Tibial nerve (tissue), 4 donors: ENCODE results near the gene EFCAB3. TPM values are rescaled to one million over a fixed set of nuclear protein-coding genes. Genes with fewer than 3 reads are reported as not detected.
"Not testable (repeated sequence)": the region's sequence is repeated elsewhere in the genome, so short reads cannot be mapped to it uniquely, and the experiment has no call there.

Source experiments
- DNase-seq, 2 donors: peaks; one replicate each; pipeline ENCODE4 v3.0.0-alpha.2; 2019; ENCODE audit warnings: low spot score in 2 of 2
- H3K27ac ChIP-seq, 4 donors: fragments of 200-600 bp; sonication (generic) in 3 of 4; one replicate each; pipeline ENCODE4 v1.5.1; 2017 to 2019; ENCODE audit warnings: mild to moderate bottlenecking in 1 of 4
- H3K27me3 ChIP-seq, 2 donors: fragments of 200-600 bp; sonication (generic) in 1 of 2; one replicate each; pipeline versions ENCODE4 v1.5.1 to v1.6.0; 2017 to 2019
- H3K36me3 ChIP-seq, 3 donors: fragments of 200-600 bp; sonication (generic); one replicate each; pipeline ENCODE4 v1.5.1; 2018 to 2019
- H3K4me1 ChIP-seq, 4 donors: fragments of 200-600 bp; sonication (generic) in 3 of 4; one replicate each; pipeline ENCODE4 v1.5.1; 2017 to 2019
- H3K4me3 ChIP-seq, 4 donors: fragments of 200-600 bp; sonication (generic) in 3 of 4; one replicate each; pipeline ENCODE4 v1.5.1; 2017 to 2019; ENCODE audit warnings: mild to moderate bottlenecking in 1 of 4, moderate library complexity in 1 of 4
- H3K9me3 ChIP-seq, 4 donors: fragments of 200-600 bp; sonication (generic) in 3 of 4; one replicate each; pipeline ENCODE4 v1.5.1; 2017 to 2019
- CTCF ChIP-seq, 5 experiments: fragments of 200-600 bp in 3 of 5; fragments of 450-650 bp in 2 of 5; sonication (generic) in 3 of 5; IDR thresholded peaks; one replicate each; pipeline ENCODE4 v1.5.1; 2016 to 2019; ENCODE audit warnings: antibody characterized with exemption in 5 of 5, mild to moderate bottlenecking in 3 of 5, moderate library complexity in 2 of 5
- EP300 ChIP-seq, 2 donors: sonication (generic); formaldehyde crosslinking; IDR thresholded peaks; one replicate each; pipeline ENCODE4 v1.6.1; 2017; ENCODE audit warnings: antibody characterized with exemption in 2 of 2, mild to moderate bottlenecking in 1 of 2
- POLR2A ChIP-seq, 2 donors: fragments of 450-650 bp; IDR thresholded peaks; one replicate each; pipeline ENCODE4 v1.6.1; 2017; ENCODE audit warnings: antibody characterized with exemption in 2 of 2, mild to moderate bottlenecking in 2 of 2, moderate library complexity in 2 of 2
- WGBS, 2 donors: methylation state at CpG; one replicate each; pipeline ENCODE4 v1.1.5; 2018; 5-methylcytosine and 5-hydroxymethylcytosine counted together
- small RNA-seq: library from RNA; depleted of rRNA; stranded (forward); fragments of <200 nt; gene quantifications from one replicate; pipeline ENCODE3, GENCODE V24; 2016
- total RNA-seq, 4 donors: library from RNA; depleted of rRNA; stranded (reverse); fragments of >200 nt; gene quantifications; one replicate each; pipeline ENCODE4 v1.1.0, GENCODE V29; 2016

Gene EFCAB3
- total RNA-seq, 4 donors from 2014 or later, result not detected

GRCh38 chr17:62456016-62456415 is 75.7 kb downstream of the EFCAB3 start:
- DNase-seq, result no peak
- no peak for TF ChIP-seq EP300 (IDR thresholded peaks at IDR 0.05)
- no peak for TF ChIP-seq POLR2A (IDR thresholded peaks at IDR 0.05)
- TF ChIP-seq CTCF (IDR thresholded peaks at IDR 0.05), result no peak
- 89 to 90% methylated on average over 7 of the region's 7 CpGs for WGBS, 2 donors
- Histone ChIP-seq H3K27me3 (no peaks in the 10 kb centered on the region), H3K9me3 (no peaks in the 10 kb centered on the region), H3K27ac (no peak overlapping the region), H3K36me3 (peaks cover 0 to 6% (median 0%) of the 10 kb centered on the region in 3 donors), H3K4me3 (no peak overlapping the region), H3K4me1 (no peaks in the 10 kb centered on the region)

GRCh38 chr17:62458483-62458882 is 78.1 kb downstream of the EFCAB3 start:
- not testable (repeated sequence) for DNase-seq, H3K27me3 ChIP-seq, H3K4me1 ChIP-seq, H3K4me3 ChIP-seq, H3K9me3 ChIP-seq, H3K27ac ChIP-seq, H3K36me3 ChIP-seq
- WGBS, 2 donors, result 84 to 85% methylated on average over 10 of the region's 10 CpGs

GRCh38 chr17:62464422-62464821 is 84.1 kb downstream of the EFCAB3 start:
- not testable (repeated sequence) for H3K27ac ChIP-seq, H3K27me3 ChIP-seq, H3K36me3 ChIP-seq, H3K9me3 ChIP-seq, DNase-seq, H3K4me1 ChIP-seq, H3K4me3 ChIP-seq
- 84 to 87% methylated on average over 3 of the region's 3 CpGs for WGBS, 2 donors

GRCh38 chr17:62465271-62465670 is 84.9 kb downstream of the EFCAB3 start:
- not testable (repeated sequence) for DNase-seq, H3K4me3 ChIP-seq, H3K36me3 ChIP-seq, H3K27me3 ChIP-seq, H3K4me1 ChIP-seq, H3K9me3 ChIP-seq, H3K27ac ChIP-seq
- WGBS, 2 donors, result 96% methylated on average over 7 of the region's 7 CpGs

Small RNA genes lying within 50 kb of the gene (small RNA-seq; reads per million reads assigned to genes)
- gene RNU7-52P, result not detected

Other genes with a start within 250 kb of the EFCAB3 start
- gene METTL2A, start 43.3 kb downstream of the EFCAB3 start, total RNA-seq, result 10 to 100 TPM; 11.0 to 20.1 (median 13.4) TPM
- 10 to 100 TPM; 30.3 to 66.0 (median 38.7) TPM for gene TLK2, start 98.3 kb downstream of the EFCAB3 start, total RNA-seq
- 100 to 1,000 TPM in 1 of 4 donors, 10 to 100 TPM in 3; 51.9 to 117 (median 78.0) TPM for gene MRC2, start 247.1 kb downstream of the EFCAB3 start, total RNA-seq